Smooth muscle cell (in vitro differentiated cells): ENCODE data around the gene WBP4. TPM values are rescaled to one million over a fixed set of nuclear protein-coding genes. Genes with fewer than 3 reads are reported as not detected.
"Not testable (repeated sequence)": the region's sequence is repeated elsewhere in the genome, so short reads cannot be mapped to it uniquely, and the experiment has no call there.

Experiments
- DNase-seq: peaks from one replicate; lab custom pipeline; 2025; ENCODE audit not compliant: unreplicated experiment; lab: John Stamatoyannopoulos, UW
- H2AFZ ChIP-seq: fragments of 200-600 bp; sonication (generic); 2 replicates; pipeline ENCODE4 v1.6.0; 2016; ENCODE audit warnings: antibody characterized with exemption, low read depth, mild to moderate bottlenecking
- H3F3A ChIP-seq: fragments of 200-600 bp; sonication (generic); 2 replicates; pipeline ENCODE4 v1.6.0; 2017; ENCODE audit warnings: antibody characterized with exemption, low read depth
- H3K27ac ChIP-seq: fragments of 200-600 bp; sonication (generic); 2 replicates; pipeline ENCODE4 v1.5.1; 2016; ENCODE audit warnings: low read depth, mild to moderate bottlenecking
- H3K27me3 ChIP-seq: fragments of 200-600 bp; sonication (generic); 2 replicates; pipeline ENCODE4 v1.6.1; 2016; ENCODE audit warnings: low read depth, mild to moderate bottlenecking
- H3K36me3 ChIP-seq: fragments of 200-600 bp; sonication (generic); 2 replicates; pipeline ENCODE4 v1.5.1; 2016; ENCODE audit warnings: low read depth
- H3K4me1 ChIP-seq: fragments of 200-600 bp; sonication (generic); 2 replicates; pipeline ENCODE4 v1.5.1; 2016; ENCODE audit warnings: low read depth
- H3K4me2 ChIP-seq: fragments of 200-600 bp; sonication (generic); 2 replicates; pipeline ENCODE4 v1.6.0; 2016; ENCODE audit warnings: mild to moderate bottlenecking
- H3K4me3 ChIP-seq: fragments of 200-600 bp; sonication (generic); 2 replicates; pipeline ENCODE4 v1.5.1; 2016; ENCODE audit warnings: mild to moderate bottlenecking
- H3K79me2 ChIP-seq: fragments of 200-600 bp; sonication (generic); 2 replicates; pipeline ENCODE4 v1.6.0; 2016; ENCODE audit warnings: low read depth, mild to moderate bottlenecking
- H3K9ac ChIP-seq: fragments of 200-600 bp; sonication (generic); 2 replicates; pipeline ENCODE4 v1.6.0; 2016; ENCODE audit warnings: low read depth
- H3K9me3 ChIP-seq: fragments of 200-600 bp; sonication (generic); replicated peaks from 2 replicates; pipeline ENCODE4 v1.5.1; 2016; ENCODE audit warnings: low read depth
- H4K20me1 ChIP-seq: fragments of 200-600 bp; sonication (generic); 2 replicates; pipeline ENCODE4 v1.6.0; 2016; ENCODE audit warnings: low read depth
- CTCF ChIP-seq: fragments of 200-600 bp; sonication (generic); IDR thresholded peaks from 2 replicates; pipeline ENCODE4 v1.5.1; 2017; ENCODE audit warnings: borderline replicate concordance, mild to moderate bottlenecking, antibody characterized with exemption; ENCODE audit not compliant: insufficient read depth, poor library complexity, severe bottlenecking
- WGBS: methylation state at CpG from one replicate; pipeline ENCODE4 v1.1.7; 2016; ENCODE audit warnings: low lambda C conversion rate; 5-methylcytosine and 5-hydroxymethylcytosine counted together
- polyA plus RNA-seq: library from polyadenylated mRNA; unstranded; fragments of >200 nt; fragmentation: Nextera tagmentation; extraction: Ambion mirVana; gene quantifications from 2 replicates; pipeline ENCODE4 v1.2.1, GENCODE V29; 2016
- total RNA-seq: library from RNA; depleted of rRNA; stranded (reverse); fragments of >200 nt; gene quantifications from 2 replicates; pipeline ENCODE4 v1.2.3, GENCODE V29; 2014

Gene WBP4
- total and polyA plus RNA-seq, 2 experiments from 2014 or later, result 4.7 to 5.0 TPM

GRCh38 chr13:41077475-41077874 is 16.2 kb downstream of the WBP4 start:
- Histone ChIP-seq H3K9ac (no peak overlapping the region), H3K4me1 (no peaks in the 10 kb centered on the region), H3K4me2 (no peak overlapping the region), H3K79me2 (no peaks in the 10 kb centered on the region), H3F3A (no peaks in the 10 kb centered on the region), H3K27ac (no peak overlapping the region), H2AFZ (no peak overlapping the region), H3K27me3 (no peaks in the 10 kb centered on the region), H3K36me3 (peaks cover 15% of the 10 kb centered on the region), H4K20me1 (no peaks in the 10 kb centered on the region), H3K9me3 (no peaks in the 10 kb centered on the region), H3K4me3 (no peak overlapping the region)
- TF ChIP-seq CTCF, result no peak
- DNase-seq, result no peak
- WGBS, result 97% methylated on average over 3 of the region's 3 CpGs

- H3K27ac ChIP-seq, result no peak overlapping the region
- no peaks in the 10 kb centered on the region for H4K20me1 ChIP-seq
- TF ChIP-seq CTCF, result no peak
- no peaks in the 10 kb centered on the region for H3K79me2 ChIP-seq
- no peak overlapping the region for H3K4me2 ChIP-seq
- H3K4me3 ChIP-seq, result no peak overlapping the region
- H3K4me1 ChIP-seq, result no peaks in the 10 kb centered on the region
- no peaks in the 10 kb centered on the region for H3F3A ChIP-seq
- H3K9ac ChIP-seq, result no peak overlapping the region
- WGBS, result 97% methylated on average over 4 of the region's 4 CpGs
- H3K27me3 ChIP-seq, result no peaks in the 10 kb centered on the region
- no peak for DNase-seq
- H2AFZ ChIP-seq, result no peak overlapping the region
- H3K36me3 ChIP-seq, result peaks cover 15% of the 10 kb centered on the region
- no peaks in the 10 kb centered on the region for H3K9me3 ChIP-seq
These were observed 18.4 kb downstream of the WBP4 start for GRCh38 chr13:41079725-41080124.

GRCh38 chr13:41085961-41086585 is 24.8 kb downstream of the WBP4 start:
- no peak for DNase-seq
- Histone ChIP-seq H3K4me1 (no peaks in the 10 kb centered on the region), H3K4me3 (no peak overlapping the region), H3K27me3 (no peaks in the 10 kb centered on the region), H3F3A (no peaks in the 10 kb centered on the region), H3K4me2 (no peak overlapping the region), H3K36me3 (no peaks in the 10 kb centered on the region), H4K20me1 (no peaks in the 10 kb centered on the region), H3K9me3 (no peaks in the 10 kb centered on the region), H3K9ac (no peak overlapping the region), H3K27ac (no peak overlapping the region), H3K79me2 (no peaks in the 10 kb centered on the region), H2AFZ (no peak overlapping the region)
- TF ChIP-seq CTCF, result no peak
- WGBS, result 78% methylated on average over 2 of the region's 2 CpGs

- H3K4me3 ChIP-seq, H3K79me2 ChIP-seq, H3K9me3 ChIP-seq, H2AFZ ChIP-seq, H3K27me3 ChIP-seq, H3K4me2 ChIP-seq, DNase-seq, H3K27ac ChIP-seq, H4K20me1 ChIP-seq, H3K36me3 ChIP-seq, H3K9ac ChIP-seq, H3K4me1 ChIP-seq, H3F3A ChIP-seq: not testable (repeated sequence)
- WGBS, result 100% methylated on average over 2 of the region's 2 CpGs
These were observed 34.4 kb downstream of the WBP4 start for GRCh38 chr13:41095681-41096080.
